HEK293 (cell line): Measurements from ENCODE around the gene LRRN1.

ENCODE experiments used
- CTCF ChIA-PET: fragments of 350-600 bp; formaldehyde crosslinking; extraction: SDS; loops from one replicate; lab custom pipeline; 2021; ENCODE audit warnings: antibody characterized with exemption; lab: Yijun Ruan, JAX
- POLR2A ChIA-PET: fragments of 300-600 bp; formaldehyde crosslinking; extraction: SDS; loops from one replicate; lab custom pipeline; 2020; ENCODE audit warnings: antibody characterized with exemption, inconsistent platforms; lab: Yijun Ruan, JAX
- H3K27ac ChIP-seq: fragments of 200-500 bp; sonication (Bioruptor generic); 2 replicates; pipeline ENCODE4 v1.5.1; 2014; ENCODE audit warnings: low read depth, low read length, control low read depth, inconsistent platforms; ENCODE audit errors: extremely low read depth
- H3K36me3 ChIP-seq, 2 experiments: fragments of 200-500 bp in 1 of 2; sonication (Bioruptor generic) in 1 of 2; 1 replicate in 1 of 2; 2 replicates in 1 of 2; pipeline ENCODE4 v1.5.1; 2014 to 2017; ENCODE audit warnings: inconsistent platforms in 2 of 2, low read length in 2 of 2; ENCODE audit not compliant: control insufficient read depth in 2 of 2, insufficient read depth in 1 of 2
- H3K4me1 ChIP-seq: fragments of 200-500 bp; sonication (Bioruptor generic); 2 replicates; pipeline ENCODE4 v1.5.1; 2014; ENCODE audit warnings: mild to moderate bottlenecking, low read length, inconsistent platforms; ENCODE audit not compliant: control insufficient read depth, insufficient read depth
- H3K4me3 ChIP-seq: 2 replicates; pipeline ENCODE4 v1.5.1; 2011; ENCODE audit warnings: low read depth, mild to moderate bottlenecking, control low read depth, low read length, moderate library complexity
- H3K9me3 ChIP-seq: fragments of 200-500 bp; sonication (Bioruptor generic); 2 replicates; pipeline ENCODE4 v1.5.1; 2014; ENCODE audit warnings: low read depth, low read length, inconsistent platforms; ENCODE audit not compliant: control insufficient read depth, insufficient read depth
- GFI1B ChIP-seq: fragments of 450-650 bp; formaldehyde crosslinking; IDR thresholded peaks from 2 replicates; pipeline ENCODE4 v1.5.1; 2016; ENCODE audit warnings: missing biosample characterization, missing genetic modification characterization
- KLF9 ChIP-seq: fragments of 450-650 bp; formaldehyde crosslinking; IDR thresholded peaks from 2 replicates; pipeline ENCODE4 v1.5.1; 2016; ENCODE audit warnings: missing biosample characterization, missing genetic modification characterization, low read depth
- MZF1 ChIP-seq: fragments of 450-650 bp; formaldehyde crosslinking; IDR thresholded peaks from 2 replicates; pipeline ENCODE4 v1.5.1; 2017; ENCODE audit warnings: missing biosample characterization, missing genetic modification characterization, borderline replicate concordance
- SP3 ChIP-seq: fragments of 450-650 bp; formaldehyde crosslinking; IDR thresholded peaks from 2 replicates; pipeline ENCODE4 v1.5.1; 2016; ENCODE audit warnings: missing biosample characterization, missing genetic modification characterization
- YY1 ChIP-seq: fragments of 450-650 bp; formaldehyde crosslinking; IDR thresholded peaks from 2 replicates; pipeline ENCODE4 v1.5.1; 2018; ENCODE audit warnings: missing biosample characterization, missing genetic modification characterization
- ZFHX2 ChIP-seq: fragments of 450-650 bp; formaldehyde crosslinking; conservative IDR thresholded peaks from 2 replicates; pipeline ENCODE4 v1.5.1; 2016; ENCODE audit warnings: missing biosample characterization, missing genetic modification characterization
- ZNF10 ChIP-seq: fragments of 450-650 bp; formaldehyde crosslinking; IDR thresholded peaks from 2 replicates; pipeline ENCODE4 v1.5.1; 2017; ENCODE audit warnings: missing biosample characterization, missing genetic modification characterization
- ZNF112 ChIP-seq: fragments of 450-650 bp; formaldehyde crosslinking; IDR thresholded peaks from 2 replicates; pipeline ENCODE4 v1.5.0; 2017; ENCODE audit warnings: missing biosample characterization, missing genetic modification characterization
- ZNF24 ChIP-seq: fragments of 450-650 bp; formaldehyde crosslinking; IDR thresholded peaks from 2 replicates; pipeline ENCODE4 v1.5.1; 2016; ENCODE audit warnings: missing biosample characterization, missing genetic modification characterization
- ZNF366 ChIP-seq: fragments of 450-650 bp; formaldehyde crosslinking; conservative IDR thresholded peaks from 2 replicates; pipeline ENCODE4 v1.5.1; 2016; ENCODE audit warnings: missing biosample characterization, missing genetic modification characterization
- ZNF416 ChIP-seq: fragments of 450-650 bp; formaldehyde crosslinking; IDR thresholded peaks from 2 replicates; pipeline ENCODE4 v1.5.1; 2016; ENCODE audit warnings: missing biosample characterization, missing genetic modification characterization
- ZNF423 ChIP-seq: fragments of 450-650 bp; formaldehyde crosslinking; IDR thresholded peaks from 2 replicates; pipeline ENCODE4 v1.5.1; 2016; ENCODE audit warnings: missing biosample characterization, missing genetic modification characterization
- ZNF514 ChIP-seq: fragments of 450-650 bp; formaldehyde crosslinking; IDR thresholded peaks from 2 replicates; pipeline ENCODE4 v1.5.1; 2016; ENCODE audit warnings: missing biosample characterization, missing genetic modification characterization
- ZNF521 ChIP-seq: fragments of 450-650 bp; formaldehyde crosslinking; IDR thresholded peaks from 2 replicates; pipeline ENCODE4 v1.5.1; 2017; ENCODE audit warnings: missing biosample characterization, mild to moderate bottlenecking, missing genetic modification characterization
- ZNF529 ChIP-seq: fragments of 450-650 bp; formaldehyde crosslinking; IDR thresholded peaks from 2 replicates; pipeline ENCODE4 v1.5.1; 2017; ENCODE audit warnings: missing genetic modification characterization, missing biosample characterization; ENCODE audit not compliant: insufficient replicate concordance
- ZNF777 ChIP-seq: fragments of 450-650 bp; formaldehyde crosslinking; IDR thresholded peaks from 2 replicates; pipeline ENCODE4 v1.5.1; 2017; ENCODE audit warnings: missing biosample characterization, missing genetic modification characterization, borderline replicate concordance
- ZSCAN16 ChIP-seq: fragments of 450-650 bp; formaldehyde crosslinking; IDR thresholded peaks from 2 replicates; pipeline ENCODE4 v1.5.1; 2016; ENCODE audit warnings: missing biosample characterization, missing genetic modification characterization
- ZSCAN23 ChIP-seq: fragments of 450-650 bp; formaldehyde crosslinking; IDR thresholded peaks from 2 replicates; pipeline ENCODE4 v1.5.1; 2016; ENCODE audit warnings: missing biosample characterization, missing genetic modification characterization
- TF ChIP-seq, protein P1 (sequence below): fragments of 450-650 bp; formaldehyde crosslinking; IDR thresholded peaks from 2 replicates; pipeline ENCODE4 v1.5.1; 2016; ENCODE audit warnings: missing biosample characterization, missing genetic modification characterization
- TF ChIP-seq, protein P2 (sequence below): fragments of 450-650 bp; formaldehyde crosslinking; IDR thresholded peaks from 2 replicates; pipeline ENCODE4 v1.5.1; 2016; ENCODE audit warnings: missing biosample characterization, missing genetic modification characterization
- TF ChIP-seq, protein P3 (sequence below): fragments of 450-650 bp; formaldehyde crosslinking; IDR thresholded peaks from 2 replicates; pipeline ENCODE4 v1.5.1; 2016; ENCODE audit warnings: missing biosample characterization, missing genetic modification characterization
- TF ChIP-seq, protein P4 (sequence below): fragments of 450-650 bp; formaldehyde crosslinking; IDR thresholded peaks from 2 replicates; pipeline ENCODE4 v1.5.1; 2016; ENCODE audit warnings: missing biosample characterization, missing genetic modification characterization, borderline replicate concordance

LRRN1 gene

DNA sequence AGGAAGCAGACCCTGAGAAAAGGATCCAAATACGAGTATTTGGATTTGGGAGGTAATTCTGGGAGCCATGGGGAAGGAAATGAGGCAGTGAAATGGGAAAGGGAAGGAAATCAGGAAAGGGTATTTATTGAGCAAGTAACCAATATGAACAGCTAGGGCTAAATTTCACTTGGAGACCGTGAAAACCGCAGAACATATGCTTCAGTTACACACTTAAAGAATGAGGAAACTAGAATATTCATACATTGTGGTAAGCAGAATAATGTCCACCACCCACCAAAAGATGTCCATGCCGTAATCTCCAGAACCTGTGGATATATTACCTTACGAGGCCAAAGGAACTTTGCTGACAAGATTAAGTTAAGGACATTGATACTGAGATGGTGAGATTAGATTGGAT is 63.3 kb downstream of the LRRN1 start:
- Histone ChIP-seq H3K27ac (no peak overlapping the region), H3K4me3 (no peak overlapping the region), H3K4me1 (no peaks in the 10 kb centered on the region), H3K9me3 (no peaks in the 10 kb centered on the region), H3K36me3 (no peaks in the 10 kb centered on the region)
- TF ChIP-seq ZFHX2 (tag by site-specific recombination) (no peak), ZNF423 (no peak), ZNF777 (no peak), ZNF521 (tag by site-specific recombination) (no peak)
- CTCF ChIA-PET = interaction anchor here (0.6 kb wide), 1 partner anchor 72 kb away, joined by 3 read pairs; no protein-coding TSS in a partner anchor
- POLR2A ChIA-PET = no interaction called here

DNA sequence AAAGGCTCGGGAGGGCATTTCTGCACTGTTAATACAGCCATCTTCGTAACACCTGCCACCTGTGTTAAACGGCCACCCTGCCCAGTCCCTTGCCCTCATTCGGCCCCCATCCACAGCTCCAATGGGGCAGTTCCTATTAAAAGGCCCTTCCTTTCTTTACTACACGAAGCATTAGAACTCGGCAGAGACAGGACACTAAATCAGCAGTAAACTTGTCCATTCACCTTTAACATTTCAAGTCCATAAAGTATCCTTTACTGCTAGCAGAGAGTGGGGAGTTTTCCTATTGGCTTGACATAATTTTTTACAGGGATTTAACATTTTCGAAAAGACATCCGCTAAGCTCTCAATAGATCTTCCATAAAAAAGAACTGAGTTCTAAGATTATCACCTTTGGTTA is 76.3 kb downstream of the LRRN1 start:
- CTCF ChIA-PET = no interaction called here
- TF ChIP-seq, protein P1, sequence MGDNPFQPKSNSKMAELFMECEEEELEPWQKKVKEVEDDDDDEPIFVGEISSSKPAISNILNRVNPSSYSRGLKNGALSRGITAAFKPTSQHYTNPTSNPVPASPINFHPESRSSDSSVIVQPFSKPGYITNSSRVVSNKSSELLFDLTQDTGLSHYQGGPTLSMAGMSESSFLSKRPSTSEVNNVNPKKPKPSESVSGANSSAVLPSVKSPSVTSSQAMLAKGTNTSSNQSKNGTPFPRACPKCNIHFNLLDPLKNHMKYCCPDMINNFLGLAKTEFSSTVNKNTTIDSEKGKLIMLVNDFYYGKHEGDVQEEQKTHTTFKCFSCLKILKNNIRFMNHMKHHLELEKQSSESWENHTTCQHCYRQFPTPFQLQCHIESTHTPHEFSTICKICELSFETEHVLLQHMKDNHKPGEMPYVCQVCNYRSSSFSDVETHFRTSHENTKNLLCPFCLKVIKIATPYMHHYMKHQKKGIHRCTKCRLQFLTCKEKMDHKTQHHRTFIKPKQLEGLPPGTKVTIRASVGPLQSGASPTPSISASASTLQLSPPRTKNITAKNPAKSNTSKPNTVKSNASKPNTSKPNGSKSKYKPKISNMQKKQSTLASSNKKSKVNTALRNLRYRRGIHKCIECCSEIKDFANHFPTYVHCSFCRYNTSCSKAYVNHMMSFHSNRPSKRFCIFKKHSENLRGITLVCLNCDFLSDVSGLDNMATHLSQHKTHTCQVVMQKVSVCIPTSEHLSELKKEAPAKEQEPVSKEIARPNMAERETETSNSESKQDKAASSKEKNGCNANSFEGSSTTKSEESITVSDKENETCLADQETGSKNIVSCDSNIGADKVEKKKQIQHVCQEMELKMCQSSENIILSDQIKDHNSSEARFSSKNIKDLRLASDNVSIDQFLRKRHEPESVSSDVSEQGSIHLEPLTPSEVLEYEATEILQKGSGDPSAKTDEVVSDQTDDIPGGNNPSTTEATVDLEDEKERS (tag by site-specific recombination) = no peak
- TF ChIP-seq ZNF529 (tag by site-specific recombination) (no peak), ZNF112 (tag by site-specific recombination) (no peak), ZSCAN23 (tag by site-specific recombination) (no peak), ZNF10 (tag by site-specific recombination) (no peak)
- TF ChIP-seq, protein P2, sequence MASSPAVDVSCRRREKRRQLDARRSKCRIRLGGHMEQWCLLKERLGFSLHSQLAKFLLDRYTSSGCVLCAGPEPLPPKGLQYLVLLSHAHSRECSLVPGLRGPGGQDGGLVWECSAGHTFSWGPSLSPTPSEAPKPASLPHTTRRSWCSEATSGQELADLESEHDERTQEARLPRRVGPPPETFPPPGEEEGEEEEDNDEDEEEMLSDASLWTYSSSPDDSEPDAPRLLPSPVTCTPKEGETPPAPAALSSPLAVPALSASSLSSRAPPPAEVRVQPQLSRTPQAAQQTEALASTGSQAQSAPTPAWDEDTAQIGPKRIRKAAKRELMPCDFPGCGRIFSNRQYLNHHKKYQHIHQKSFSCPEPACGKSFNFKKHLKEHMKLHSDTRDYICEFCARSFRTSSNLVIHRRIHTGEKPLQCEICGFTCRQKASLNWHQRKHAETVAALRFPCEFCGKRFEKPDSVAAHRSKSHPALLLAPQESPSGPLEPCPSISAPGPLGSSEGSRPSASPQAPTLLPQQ (tag by site-specific recombination) = no peak
- no peak overlapping the region for H3K27ac ChIP-seq
- POLR2A ChIA-PET = no interaction called here
- H3K4me1 ChIP-seq = no peaks in the 10 kb centered on the region
- no peaks in the 10 kb centered on the region for H3K36me3 ChIP-seq
- H3K9me3 ChIP-seq = no peaks in the 10 kb centered on the region
- no peak overlapping the region for H3K4me3 ChIP-seq

DNA sequence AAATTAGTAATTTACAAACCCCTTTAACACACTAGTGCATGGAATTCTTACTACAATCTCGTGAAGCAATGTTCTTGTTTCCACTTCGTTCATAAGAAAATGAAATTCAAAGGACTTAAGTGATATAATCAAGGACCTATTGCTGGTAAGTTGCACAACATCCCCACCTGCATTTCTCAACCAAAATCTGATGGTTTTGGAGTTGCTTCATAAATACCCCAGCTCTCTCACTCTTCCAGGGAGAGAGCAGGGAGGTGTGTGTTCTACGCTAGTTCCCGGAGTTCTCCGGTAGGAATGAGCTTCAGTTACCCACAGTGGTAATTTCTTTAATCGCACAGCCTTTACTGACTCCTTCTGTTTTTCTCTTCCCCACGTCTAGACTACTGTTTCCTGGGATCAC is 81.8 kb downstream of the LRRN1 start:
- CTCF ChIA-PET = no interaction called here
- POLR2A ChIA-PET = no interaction called here
- H3K4me3 ChIP-seq = no peak overlapping the region
- TF ChIP-seq ZSCAN16 (tag by site-specific recombination) = no peak
- TF ChIP-seq SP3 = no peak
- TF ChIP-seq ZNF366 = no peak
- no peak for TF ChIP-seq KLF9 (tag by site-specific recombination)
- no peak for TF ChIP-seq ZNF416 (tag by site-specific recombination)
- no peak for TF ChIP-seq YY1
- TF ChIP-seq, protein P3, sequence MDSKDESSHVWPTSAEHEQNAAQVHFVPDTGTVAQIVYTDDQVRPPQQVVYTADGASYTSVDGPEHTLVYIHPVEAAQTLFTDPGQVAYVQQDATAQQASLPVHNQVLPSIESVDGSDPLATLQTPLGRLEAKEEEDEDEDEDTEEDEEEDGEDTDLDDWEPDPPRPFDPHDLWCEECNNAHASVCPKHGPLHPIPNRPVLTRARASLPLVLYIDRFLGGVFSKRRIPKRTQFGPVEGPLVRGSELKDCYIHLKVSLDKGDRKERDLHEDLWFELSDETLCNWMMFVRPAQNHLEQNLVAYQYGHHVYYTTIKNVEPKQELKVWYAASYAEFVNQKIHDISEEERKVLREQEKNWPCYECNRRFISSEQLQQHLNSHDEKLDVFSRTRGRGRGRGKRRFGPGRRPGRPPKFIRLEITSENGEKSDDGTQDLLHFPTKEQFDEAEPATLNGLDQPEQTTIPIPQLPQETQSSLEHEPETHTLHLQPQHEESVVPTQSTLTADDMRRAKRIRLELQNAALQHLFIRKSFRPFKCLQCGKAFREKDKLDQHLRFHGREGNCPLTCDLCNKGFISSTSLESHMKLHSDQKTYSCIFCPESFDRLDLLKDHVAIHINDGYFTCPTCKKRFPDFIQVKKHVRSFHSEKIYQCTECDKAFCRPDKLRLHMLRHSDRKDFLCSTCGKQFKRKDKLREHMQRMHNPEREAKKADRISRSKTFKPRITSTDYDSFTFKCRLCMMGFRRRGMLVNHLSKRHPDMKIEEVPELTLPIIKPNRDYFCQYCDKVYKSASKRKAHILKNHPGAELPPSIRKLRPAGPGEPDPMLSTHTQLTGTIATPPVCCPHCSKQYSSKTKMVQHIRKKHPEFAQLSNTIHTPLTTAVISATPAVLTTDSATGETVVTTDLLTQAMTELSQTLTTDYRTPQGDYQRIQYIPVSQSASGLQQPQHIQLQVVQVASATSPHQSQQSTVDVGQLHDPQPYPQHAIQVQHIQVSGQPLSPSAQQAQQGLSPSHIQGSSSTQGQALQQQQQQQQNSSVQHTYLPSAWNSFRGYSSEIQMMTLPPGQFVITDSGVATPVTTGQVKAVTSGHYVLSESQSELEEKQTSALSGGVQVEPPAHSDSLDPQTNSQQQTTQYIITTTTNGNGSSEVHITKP (tag by site-specific recombination) = no peak
- no peak for TF ChIP-seq ZNF24
- TF ChIP-seq, protein P4, sequence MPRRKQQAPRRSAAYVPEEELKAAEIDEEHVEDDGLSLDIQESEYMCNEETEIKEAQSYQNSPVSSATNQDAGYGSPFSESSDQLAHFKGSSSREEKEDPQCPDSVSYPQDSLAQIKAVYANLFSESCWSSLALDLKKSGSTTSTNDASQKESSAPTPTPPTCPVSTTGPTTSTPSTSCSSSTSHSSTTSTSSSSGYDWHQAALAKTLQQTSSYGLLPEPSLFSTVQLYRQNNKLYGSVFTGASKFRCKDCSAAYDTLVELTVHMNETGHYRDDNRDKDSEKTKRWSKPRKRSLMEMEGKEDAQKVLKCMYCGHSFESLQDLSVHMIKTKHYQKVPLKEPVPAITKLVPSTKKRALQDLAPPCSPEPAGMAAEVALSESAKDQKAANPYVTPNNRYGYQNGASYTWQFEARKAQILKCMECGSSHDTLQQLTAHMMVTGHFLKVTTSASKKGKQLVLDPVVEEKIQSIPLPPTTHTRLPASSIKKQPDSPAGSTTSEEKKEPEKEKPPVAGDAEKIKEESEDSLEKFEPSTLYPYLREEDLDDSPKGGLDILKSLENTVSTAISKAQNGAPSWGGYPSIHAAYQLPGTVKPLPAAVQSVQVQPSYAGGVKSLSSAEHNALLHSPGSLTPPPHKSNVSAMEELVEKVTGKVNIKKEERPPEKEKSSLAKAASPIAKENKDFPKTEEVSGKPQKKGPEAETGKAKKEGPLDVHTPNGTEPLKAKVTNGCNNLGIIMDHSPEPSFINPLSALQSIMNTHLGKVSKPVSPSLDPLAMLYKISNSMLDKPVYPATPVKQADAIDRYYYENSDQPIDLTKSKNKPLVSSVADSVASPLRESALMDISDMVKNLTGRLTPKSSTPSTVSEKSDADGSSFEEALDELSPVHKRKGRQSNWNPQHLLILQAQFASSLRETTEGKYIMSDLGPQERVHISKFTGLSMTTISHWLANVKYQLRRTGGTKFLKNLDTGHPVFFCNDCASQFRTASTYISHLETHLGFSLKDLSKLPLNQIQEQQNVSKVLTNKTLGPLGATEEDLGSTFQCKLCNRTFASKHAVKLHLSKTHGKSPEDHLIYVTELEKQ (tag by site-specific recombination) = no peak
- no peak for TF ChIP-seq MZF1 (tag by site-specific recombination)
- no peak for TF ChIP-seq GFI1B (tag by site-specific recombination)
- TF ChIP-seq ZNF514 (tag by site-specific recombination) = no peak

More for the DNA sequence above, 81.8 kb downstream of the LRRN1 start:
- Histone ChIP-seq H3K36me3 (no peaks in the 10 kb centered on the region), H3K4me1 (no peaks in the 10 kb centered on the region), H3K9me3 (no peaks in the 10 kb centered on the region), H3K27ac (no peak overlapping the region)
